Inferior parietal cortex (tissue), 1 donor: Measurements from ENCODE around the gene HORMAD1.
A peak's percentile ranks its signal among the peaks of the same experiment; 100 is the strongest.
"Not testable (repeated sequence)": the region's sequence is repeated elsewhere in the genome, so short reads cannot be mapped to it uniquely, and the experiment has no call there.

ENCODE experiments used
- DNase-seq: peaks from one replicate; pipeline ENCODE4 v3.0.0-alpha.2; 2016; ENCODE audit errors: extremely low spot score

The HORMAD1 gene

GRCh38 chr1:150720703-150721102 is at the start of gene HORMAD1:
Gene HORMAD1 (minus strand): TSS chr1:150720895. CDS start chr1:150719505, 1,390 bp downstream.
- DNase-seq: no peak

GRCh38 chr1:150767704-150768103 is 47.0 kb upstream of the HORMAD1 start:
- not testable (repeated sequence) for DNase-seq

- not testable (repeated sequence) for DNase-seq
Observed at GRCh38 chr1:150765977-150766301, 45.2 kb upstream of the HORMAD1 start.

GRCh38 chr1:150765296-150765976 is 44.7 kb upstream of the HORMAD1 start, which contains the start of gene CTSS:
Gene CTSS (minus strand): TSS chr1:150765778. CDS start chr1:150764763, 1,015 bp downstream.
- peak; percentile 15 for DNase-seq

GRCh38 chr1:150764617-150765101 is 44.0 kb upstream of the HORMAD1 start:
- no peak for DNase-seq

- no peak for DNase-seq
Observed at GRCh38 chr1:150763018-150763417, 42.3 kb upstream of the HORMAD1 start.

GRCh38 chr1:150762552-150762951 is 41.9 kb upstream of the HORMAD1 start:
- no peak for DNase-seq

GRCh38 chr1:150761801-150762200 is 41.1 kb upstream of the HORMAD1 start:
- DNase-seq: no peak

- no peak for DNase-seq
Observed at GRCh38 chr1:150760013-150760412, 39.3 kb upstream of the HORMAD1 start.

GRCh38 chr1:150753416-150753815 is 32.7 kb upstream of the HORMAD1 start:
- DNase-seq: no peak

- DNase-seq: no peak
Observed at GRCh38 chr1:150751443-150751842, 30.7 kb upstream of the HORMAD1 start.

GRCh38 chr1:150749720-150750311 is 29.1 kb upstream of the HORMAD1 start:
- DNase-seq: no peak

GRCh38 chr1:150748878-150749719 is 28.4 kb upstream of the HORMAD1 start:
- DNase-seq: no peak

- DNase-seq: no peak
Observed at GRCh38 chr1:150730130-150730721, 9.5 kb upstream of the HORMAD1 start.

GRCh38 chr1:150724336-150724735 is 3.6 kb upstream of the HORMAD1 start:
- no peak for DNase-seq

- DNase-seq: no peak
Observed at GRCh38 chr1:150720098-150720497, 597 bp downstream of the HORMAD1 start.

GRCh38 chr1:150718225-150718891 is 2.3 kb downstream of the HORMAD1 start:
- DNase-seq: no peak

- not testable (repeated sequence) for DNase-seq
Observed at GRCh38 chr1:150709031-150709430, 11.7 kb downstream of the HORMAD1 start.

- DNase-seq: no peak
Observed at GRCh38 chr1:150708595-150708994, 12.1 kb downstream of the HORMAD1 start.

- DNase-seq: no peak
Observed at GRCh38 chr1:150706091-150706490, 14.6 kb downstream of the HORMAD1 start.

GRCh38 chr1:150703427-150703826 is 17.3 kb downstream of the HORMAD1 start:
- DNase-seq: no peak
